Stimulated activated naive B cell treated with anti-CD40 and anti-IgM and Interleukin-4, amounts not matched to agents 10 μg/mL and 1 μg/mL and 100 μg/mL, for 72 hours (primary cell): Measurements from ENCODE around the gene DPH7.
"Not testable (repeated sequence)": the region's sequence is repeated elsewhere in the genome, so short reads cannot be mapped to it uniquely, and the experiment has no call there.

Experiments used
- ATAC-seq, 2 donors: fragments of 150-1000 bp; cut with Tn5 transposase; replicated peaks; 2 replicates each; pipeline ENCODE4 v1.10.0; 2021; ENCODE audit warnings: moderate library complexity in 1 of 2
- DNase-seq: peaks from one replicate; pipeline ENCODE4 v3.0.0; 2021
- H3K27ac Mint-ChIP-seq: one replicate; pipeline ENCODE4 v1.8.0; 2022; ENCODE audit warnings: mild to moderate bottlenecking, mixed read lengths
- H3K27me3 Mint-ChIP-seq, 2 donors: one replicate each; pipeline ENCODE4 v1.8.0; 2022; ENCODE audit warnings: mixed read lengths in 2 of 2
- H3K36me3 Mint-ChIP-seq, 2 donors: one replicate each; pipeline ENCODE4 v1.8.0; 2022; ENCODE audit warnings: mixed read lengths in 2 of 2, mild to moderate bottlenecking in 1 of 2
- H3K4me1 Mint-ChIP-seq, 2 donors: one replicate each; pipeline ENCODE4 v1.8.0; 2022; ENCODE audit warnings: mixed read lengths in 2 of 2, mild to moderate bottlenecking in 1 of 2
- H3K4me3 Mint-ChIP-seq, 2 donors: one replicate each; pipeline ENCODE4 v1.8.0; 2022; ENCODE audit warnings: mild to moderate bottlenecking in 2 of 2, mixed read lengths in 2 of 2, moderate library complexity in 1 of 2
- H3K9me3 Mint-ChIP-seq, 2 donors: one replicate each; pipeline ENCODE4 v1.8.0; 2022; ENCODE audit warnings: mixed read lengths in 2 of 2, mild to moderate bottlenecking in 1 of 2

Gene DPH7

DNA sequence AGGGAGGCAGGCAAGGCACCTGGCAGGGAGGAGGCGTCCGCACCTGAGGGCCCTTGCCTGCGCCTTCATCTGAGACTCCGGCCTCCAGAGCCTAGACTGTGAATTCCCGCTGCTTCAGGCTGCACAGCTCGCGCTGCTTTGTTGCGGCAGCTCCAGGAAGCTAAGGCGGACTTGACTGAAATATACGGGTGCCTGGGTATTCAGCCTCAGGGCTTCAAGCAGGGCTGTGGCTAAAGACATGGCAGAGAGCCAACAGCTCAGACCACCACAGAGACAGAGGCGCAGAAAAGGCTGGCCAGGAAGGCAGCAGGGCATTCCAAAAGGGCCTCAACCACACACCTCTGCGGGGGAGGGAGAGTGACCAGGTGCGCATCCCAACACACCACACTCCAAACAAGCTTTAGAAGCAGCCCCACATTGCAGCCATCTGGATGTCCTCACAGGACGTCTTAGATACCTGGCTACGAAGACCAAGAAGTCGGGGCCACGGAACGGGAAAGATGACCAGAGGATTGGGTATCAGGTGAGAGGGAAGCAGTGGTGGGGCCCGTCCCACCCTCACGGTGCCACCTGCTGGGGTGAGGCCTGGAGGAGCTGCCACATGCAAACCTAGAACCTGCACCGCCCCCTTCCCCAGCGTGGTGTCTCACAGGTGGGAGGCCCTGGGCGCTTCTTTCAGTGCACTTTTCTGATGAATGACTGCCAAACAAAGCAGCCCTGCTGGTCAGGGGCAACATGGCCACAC is 1.7 kb upstream of the DPH7 start:
- Mint-ChIP-seq H3K36me3 (peaks cover 27 to 30% of the 10 kb centered on the region in 2 donors), H3K9me3 (no peaks in the 10 kb centered on the region), H3K27me3 (no peaks in the 10 kb centered on the region), H3K27ac (no peak overlapping the region), H3K4me3 (no peak overlapping the region), H3K4me1 (peaks cover 17 to 42% of the 10 kb centered on the region in 2 donors)
- no peak for ATAC-seq
- no peak for DNase-seq

GRCh38 chr9:137579259-137579604 is 507 bp upstream of the DPH7 start:
- DNase-seq = no peak
- peak overlapping the region; percentile 85 to 87 for H3K4me3 Mint-ChIP-seq
- no peak overlapping the region for H3K27ac Mint-ChIP-seq
- no peaks in the 10 kb centered on the region for H3K9me3 Mint-ChIP-seq
- no peaks in the 10 kb centered on the region for H3K27me3 Mint-ChIP-seq
- H3K36me3 Mint-ChIP-seq = peaks cover 35 to 38% of the 10 kb centered on the region in 2 donors
- H3K4me1 Mint-ChIP-seq = peaks cover 22 to 51% of the 10 kb centered on the region in 2 donors
- ATAC-seq = no peak

DNA sequence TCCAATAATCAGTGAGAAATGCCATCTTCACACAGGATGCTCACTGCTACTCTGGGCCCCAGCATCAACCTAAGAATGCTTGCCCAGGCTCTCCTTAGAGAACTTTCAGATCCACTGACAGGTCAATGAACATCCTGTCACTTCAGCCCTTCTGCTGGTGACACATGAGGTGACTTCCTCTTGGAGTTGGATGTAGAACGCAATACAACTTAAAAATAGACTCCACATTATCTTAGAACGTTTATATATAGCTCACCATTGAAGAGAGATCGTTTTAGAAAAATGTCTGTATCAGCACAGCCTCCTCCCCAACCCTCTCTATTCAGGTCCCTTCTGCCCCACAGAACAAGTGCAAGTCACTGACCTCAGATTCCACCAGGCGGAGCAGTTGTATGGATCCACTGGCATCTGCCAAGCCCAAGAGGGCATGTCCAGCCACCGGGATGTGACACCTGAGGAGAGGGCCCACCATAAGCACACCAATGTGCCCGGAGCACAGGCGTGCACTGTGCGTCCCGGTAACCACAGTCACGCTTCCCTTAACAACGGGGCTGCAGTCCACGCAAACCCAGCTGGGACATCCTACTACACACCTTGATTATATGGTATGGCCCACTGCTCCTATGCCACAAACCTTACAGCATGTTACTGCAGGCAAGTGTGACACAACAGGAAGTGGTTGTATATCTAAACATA is 2.9 kb downstream of the DPH7 start:
- DNase-seq (no peak), ATAC-seq (no peak)
- no peaks in the 10 kb centered on the region for H3K9me3 Mint-ChIP-seq
- peaks cover 20 to 44% of the 10 kb centered on the region in 2 donors for H3K4me1 Mint-ChIP-seq
- peak overlapping the region; percentile 37 for H3K27ac Mint-ChIP-seq
- peaks cover 34 to 38% of the 10 kb centered on the region in 2 donors for H3K36me3 Mint-ChIP-seq
- H3K4me3 Mint-ChIP-seq = no peak overlapping the region
- H3K27me3 Mint-ChIP-seq = no peaks in the 10 kb centered on the region

- ATAC-seq (no peak), DNase-seq (no peak)
- Mint-ChIP-seq H3K4me1 (peaks cover 22 to 49% of the 10 kb centered on the region in 2 donors), H3K4me3 (no peak overlapping the region), H3K9me3 (no peaks in the 10 kb centered on the region), H3K27ac (peak overlapping the region; percentile 11), H3K27me3 (no peaks in the 10 kb centered on the region), H3K36me3 (peaks cover 36 to 41% of the 10 kb centered on the region in 2 donors)
These were observed 3.4 kb downstream of the DPH7 start for GRCh38 chr9:137575364-137575715.

- Mint-ChIP-seq H3K9me3 (peaks cover 0 to 3% of the 10 kb centered on the region in 2 donors), H3K4me1 (peaks cover 27 to 49% of the 10 kb centered on the region in 2 donors), H3K4me3 (no peak overlapping the region), H3K27ac (no peak overlapping the region), H3K36me3 (peaks cover 38 to 47% of the 10 kb centered on the region in 2 donors), H3K27me3 (no peaks in the 10 kb centered on the region)
- DNase-seq (no peak), ATAC-seq (no peak)
These were observed 4.5 kb downstream of the DPH7 start for GRCh38 chr9:137574192-137574591.

GRCh38 chr9:137570566-137570965 is 8.2 kb downstream of the DPH7 start:
- H3K36me3 Mint-ChIP-seq = peaks cover 41 to 50% of the 10 kb centered on the region in 2 donors
- ATAC-seq (no peak), DNase-seq (no peak)
- H3K4me1 Mint-ChIP-seq = peaks cover 19 to 26% of the 10 kb centered on the region in 2 donors
- H3K27ac Mint-ChIP-seq = peak overlapping the region; percentile 82
- no peak overlapping the region for H3K4me3 Mint-ChIP-seq
- H3K9me3 Mint-ChIP-seq = peaks cover 5 to 7% of the 10 kb centered on the region in 2 donors
- H3K27me3 Mint-ChIP-seq = no peaks in the 10 kb centered on the region

DNA sequence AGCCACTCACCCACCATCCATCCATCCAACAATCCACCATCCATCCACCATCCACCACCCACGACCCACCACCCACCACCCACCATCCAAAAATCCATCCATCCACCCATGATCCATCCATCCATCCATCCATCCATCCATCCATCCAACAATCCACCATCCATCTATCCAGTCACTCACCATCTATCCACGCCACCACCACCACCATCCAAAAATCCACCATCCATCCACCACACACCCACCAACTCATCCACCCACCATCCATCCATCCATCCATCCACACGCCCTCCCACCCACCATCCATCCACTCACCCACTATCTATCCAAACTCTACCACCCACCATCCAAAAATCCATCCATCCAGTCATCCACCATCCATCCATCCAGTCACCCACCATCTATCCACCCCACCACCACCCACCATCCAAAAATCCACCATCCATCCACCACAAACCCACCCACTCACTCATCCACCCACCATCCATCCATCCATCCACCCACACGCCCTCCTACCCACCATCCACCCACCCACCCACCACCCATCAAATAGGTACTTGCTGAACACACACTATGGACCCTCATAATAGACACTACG is 9.0 kb downstream of the DPH7 start:
- DNase-seq = no peak
- H3K4me3 Mint-ChIP-seq = no peak overlapping the region
- no peaks in the 10 kb centered on the region for H3K27me3 Mint-ChIP-seq
- peaks cover 12 to 20% of the 10 kb centered on the region in 2 donors for H3K4me1 Mint-ChIP-seq
- H3K36me3 Mint-ChIP-seq = peaks cover 36 to 45% of the 10 kb centered on the region in 2 donors
- ATAC-seq = no peak
- H3K27ac Mint-ChIP-seq = no peak overlapping the region
- H3K9me3 Mint-ChIP-seq = peaks cover 5 to 7% of the 10 kb centered on the region in 2 donors

GRCh38 chr9:137568445-137568844 is 10.3 kb downstream of the DPH7 start:
- H3K36me3 Mint-ChIP-seq = peaks cover 44 to 50% of the 10 kb centered on the region in 2 donors
- peak overlapping the region; percentile 95 for H3K27ac Mint-ChIP-seq
- DNase-seq, ATAC-seq, H3K27me3 Mint-ChIP-seq, H3K9me3 Mint-ChIP-seq, H3K4me3 Mint-ChIP-seq: not testable (repeated sequence)
- H3K4me1 Mint-ChIP-seq = peaks cover 19 to 31% of the 10 kb centered on the region in 2 donors

DNA sequence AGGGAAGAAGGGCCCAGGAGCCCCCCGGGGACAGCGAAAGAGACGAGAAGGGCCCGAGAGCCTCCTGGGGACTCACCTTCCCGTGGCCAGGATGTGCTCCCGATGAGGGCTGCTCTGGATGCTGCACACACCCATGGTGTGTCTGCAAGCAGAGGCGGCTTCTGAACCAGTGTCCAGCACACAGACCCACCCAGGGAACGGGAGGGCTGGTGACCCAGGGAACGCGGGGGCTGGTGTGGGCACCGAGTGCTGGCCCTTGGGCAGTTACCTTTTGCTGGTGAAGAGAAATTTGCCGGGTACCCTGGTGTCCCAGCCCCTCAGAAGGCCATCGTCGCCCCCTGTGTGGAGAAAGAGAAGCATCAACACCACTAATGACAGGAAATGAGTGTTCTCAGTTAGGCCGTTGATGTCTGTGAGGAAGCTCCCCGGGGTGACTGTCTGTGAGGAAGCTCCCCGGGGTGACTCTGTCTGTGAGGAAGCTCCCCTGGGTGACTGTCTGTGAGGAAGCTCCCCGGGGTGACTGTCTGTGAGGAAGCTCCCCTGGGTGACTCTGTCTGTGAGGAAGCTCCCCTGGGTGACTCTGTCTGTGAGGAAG is 13.8 kb downstream of the DPH7 start:
- H3K4me3 Mint-ChIP-seq = peak overlapping the region in 1 of 2 donors; percentile 47
- DNase-seq = no peak
- H3K36me3 Mint-ChIP-seq = peaks cover 40 to 56% of the 10 kb centered on the region in 2 donors
- H3K9me3 Mint-ChIP-seq = peaks cover 7% of the 10 kb centered on the region in 2 donors
- peaks cover 15 to 25% of the 10 kb centered on the region in 2 donors for H3K4me1 Mint-ChIP-seq
- H3K27ac Mint-ChIP-seq = no peak overlapping the region
- H3K27me3 Mint-ChIP-seq = no peaks in the 10 kb centered on the region
- no peak for ATAC-seq

DNA sequence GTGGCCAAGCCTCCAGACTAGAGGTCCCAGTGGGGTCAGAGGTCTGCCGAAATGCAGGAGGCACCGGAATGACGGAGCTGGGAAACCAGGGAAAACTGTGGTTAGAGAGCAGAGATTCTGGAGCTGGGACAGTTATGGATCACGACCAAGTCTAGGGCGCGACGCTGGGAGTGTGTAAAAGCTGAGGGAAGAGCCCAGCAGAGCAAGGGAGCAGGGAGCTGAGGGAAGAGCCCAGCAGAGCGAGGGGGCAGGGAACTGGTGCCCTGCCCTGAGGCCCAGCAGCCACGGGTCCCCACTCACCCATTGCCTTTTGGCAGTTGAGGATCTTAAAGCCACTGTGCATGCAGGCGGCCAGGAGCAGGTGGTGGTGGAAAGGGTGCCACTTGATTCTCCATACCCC is 14.6 kb downstream of the DPH7 start:
- H3K36me3 Mint-ChIP-seq = peaks cover 42 to 57% of the 10 kb centered on the region in 2 donors
- H3K4me1 Mint-ChIP-seq = peaks cover 12 to 25% of the 10 kb centered on the region in 2 donors

DNA sequence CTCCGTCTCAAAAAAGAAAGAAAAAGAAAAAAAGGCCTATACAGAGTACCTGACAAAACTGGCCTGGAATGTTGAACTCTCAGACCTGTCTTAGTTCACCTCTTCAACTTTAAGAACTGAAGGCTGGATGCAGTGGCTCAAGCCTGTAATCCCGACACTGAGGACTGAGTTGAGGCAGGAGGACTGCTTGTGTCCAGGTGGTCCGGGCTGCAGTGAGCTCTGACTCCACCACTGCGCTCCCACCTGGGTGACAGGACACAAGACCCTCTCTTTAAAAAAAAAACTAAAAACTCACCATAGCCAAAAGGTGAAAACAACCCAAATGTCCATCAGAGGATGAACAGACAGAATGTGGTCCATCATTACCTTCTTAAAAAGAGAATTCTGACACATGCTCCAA is 20.6 kb downstream of the DPH7 start:
- Mint-ChIP-seq H3K9me3 (no peaks in the 10 kb centered on the region), H3K4me1 (no peaks in the 10 kb centered on the region), H3K27me3 (no peaks in the 10 kb centered on the region), H3K4me3 (no peak overlapping the region), H3K36me3 (peaks cover 43 to 61% of the 10 kb centered on the region in 2 donors), H3K27ac (no peak overlapping the region)
- DNase-seq (no peak), ATAC-seq (no peak)

More for the DNA sequence above, 14.6 kb downstream of the DPH7 start:
- ATAC-seq (no peak), DNase-seq (no peak)
- Mint-ChIP-seq H3K4me3 (no peak overlapping the region), H3K27ac (no peak overlapping the region), H3K27me3 (no peaks in the 10 kb centered on the region), H3K9me3 (peaks cover 3 to 7% of the 10 kb centered on the region in 2 donors)

GRCh38 chr9:137556069-137556838 is 22.5 kb downstream of the DPH7 start:
- Mint-ChIP-seq H3K9me3 (no peaks in the 10 kb centered on the region), H3K36me3 (peaks cover 37 to 52% of the 10 kb centered on the region in 2 donors), H3K4me3 (no peak overlapping the region), H3K27ac (peak overlapping the region; percentile 62), H3K4me1 (peaks cover 3 to 9% of the 10 kb centered on the region in 2 donors), H3K27me3 (no peaks in the 10 kb centered on the region)
- DNase-seq (no peak), ATAC-seq (no peak)

- no peaks in the 10 kb centered on the region for H3K9me3 Mint-ChIP-seq
- H3K27me3 Mint-ChIP-seq = no peaks in the 10 kb centered on the region
- ATAC-seq (no peak), DNase-seq (no peak)
- H3K4me1 Mint-ChIP-seq = peaks cover 5 to 13% of the 10 kb centered on the region in 2 donors
- peak overlapping the region; percentile 11 for H3K27ac Mint-ChIP-seq
- no peak overlapping the region for H3K4me3 Mint-ChIP-seq
- peaks cover 35 to 47% of the 10 kb centered on the region in 2 donors for H3K36me3 Mint-ChIP-seq
These were observed 23.5 kb downstream of the DPH7 start for GRCh38 chr9:137555179-137555578.

DNA sequence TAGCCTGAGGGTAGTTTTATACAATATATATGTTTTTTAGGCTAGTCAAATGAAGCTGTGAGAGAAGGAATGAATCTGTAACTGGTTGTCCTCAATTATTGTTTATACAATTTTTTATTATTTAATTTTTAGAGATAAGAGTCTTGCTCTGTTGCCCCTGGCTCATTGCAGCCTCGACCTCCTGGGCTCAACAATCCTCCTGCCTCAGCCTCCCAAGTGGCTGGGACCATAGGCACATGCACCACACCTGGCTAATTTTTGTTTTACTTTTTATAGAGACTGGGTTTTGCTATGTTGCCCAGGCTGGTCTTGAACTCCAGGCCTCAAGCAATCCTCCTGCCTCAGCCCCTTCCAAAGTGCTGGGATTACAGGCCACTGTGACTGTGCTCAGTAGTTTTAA is 24.4 kb downstream of the DPH7 start:
- H3K27ac Mint-ChIP-seq = no peak overlapping the region
- ATAC-seq = no peak
- H3K36me3 Mint-ChIP-seq = peaks cover 31 to 39% of the 10 kb centered on the region in 2 donors
- no peaks in the 10 kb centered on the region for H3K27me3 Mint-ChIP-seq
- H3K4me1 Mint-ChIP-seq = peaks cover 12 to 21% of the 10 kb centered on the region in 2 donors
- DNase-seq = no peak
- H3K9me3 Mint-ChIP-seq = no peaks in the 10 kb centered on the region
- H3K4me3 Mint-ChIP-seq = no peak overlapping the region
